Astrocyte of the hippocampus (primary cell): Measurements from ENCODE around the gene MAP1S.
"Not testable (repeated sequence)": the region's sequence is repeated elsewhere in the genome, so short reads cannot be mapped to it uniquely, and the experiment has no call there.

Source experiments
- DNase-seq: peaks from one replicate; pipeline ENCODE4 v3.0.0; 2011; ENCODE audit warnings: low read depth, low spot score

The MAP1S gene

DNA sequence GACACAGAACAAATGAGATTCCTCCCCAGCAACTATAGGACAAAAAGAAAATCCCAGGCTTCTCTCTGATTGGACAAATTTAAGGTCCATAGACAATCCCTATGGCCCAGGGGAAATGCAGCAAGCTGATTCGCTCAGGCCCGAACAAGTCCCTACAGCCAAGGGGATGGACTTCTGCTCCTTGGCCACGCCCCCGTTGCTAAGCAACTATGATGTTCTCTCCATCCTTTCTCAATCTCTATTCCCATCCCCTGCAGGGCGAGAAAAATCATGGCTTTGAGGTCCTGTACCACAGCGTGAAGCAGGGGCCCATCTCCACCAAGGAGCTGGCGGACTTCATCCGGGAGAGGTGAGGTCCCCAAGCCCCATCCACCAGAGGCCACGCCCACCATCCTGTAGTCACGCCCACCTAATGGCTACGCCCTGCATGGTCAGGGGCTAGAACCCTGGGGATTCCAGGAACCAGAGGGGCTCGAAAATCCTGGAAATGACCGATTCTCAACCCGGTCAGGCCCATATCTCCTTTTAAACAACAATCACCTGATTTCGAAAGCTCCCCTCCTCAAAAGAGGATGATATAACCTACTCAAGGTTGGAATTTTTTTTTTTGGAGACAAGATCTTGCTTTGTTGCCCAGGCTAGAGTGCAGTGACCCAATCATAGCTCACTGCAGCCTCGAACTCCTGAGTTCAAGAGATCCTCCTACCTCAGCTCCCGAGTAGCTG lies 43.4 kb downstream of the MAP1S start:
- DNase-seq: peak; percentile 73

DNA sequence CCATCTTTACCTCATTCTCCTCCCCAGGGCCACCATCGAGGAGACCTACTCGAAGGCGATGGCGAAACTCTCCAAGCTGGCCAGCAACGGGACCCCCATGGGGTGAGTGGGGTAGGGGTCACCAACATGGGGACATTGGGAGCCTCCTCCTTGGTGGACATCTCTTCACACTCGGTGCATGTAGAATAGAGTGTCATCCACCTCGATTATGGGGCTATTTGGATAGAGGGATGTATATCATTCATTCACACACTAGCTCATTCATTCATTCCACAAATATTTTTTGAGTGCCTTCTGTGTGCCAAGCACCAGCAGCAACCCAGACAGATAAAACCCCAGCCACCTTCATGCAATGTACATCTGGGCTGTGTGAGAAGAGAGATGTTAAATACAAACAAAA lies 45.1 kb downstream of the MAP1S start:
- DNase-seq: no peak

DNA sequence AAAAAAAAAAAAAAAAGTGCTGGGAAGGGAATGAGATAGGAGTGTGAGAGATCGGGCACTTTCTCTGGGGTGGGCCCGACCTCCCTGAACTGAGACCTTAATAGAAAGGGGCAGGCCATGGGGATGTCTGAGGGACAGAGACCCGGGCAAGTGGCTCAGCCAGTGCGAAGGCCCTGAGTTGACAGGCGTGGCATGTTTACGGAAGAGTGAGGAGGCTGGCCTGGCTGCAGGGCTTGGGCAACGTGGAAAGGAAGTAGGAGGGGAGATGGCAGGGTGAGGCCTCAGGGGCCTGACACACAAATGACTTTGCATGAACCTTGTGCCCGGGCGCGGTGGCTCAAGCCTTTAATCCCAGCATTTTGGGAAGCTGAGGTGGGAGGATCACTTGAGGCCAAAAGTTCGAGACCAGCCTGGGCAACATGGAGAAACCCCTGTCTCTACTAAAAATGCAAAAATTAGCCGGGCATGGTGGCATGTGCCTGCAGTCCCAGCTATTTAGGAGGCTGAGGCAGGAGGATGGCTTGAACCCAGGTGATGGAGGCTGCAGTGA lies 45.9 kb downstream of the MAP1S start:
- no peak for DNase-seq

DNA sequence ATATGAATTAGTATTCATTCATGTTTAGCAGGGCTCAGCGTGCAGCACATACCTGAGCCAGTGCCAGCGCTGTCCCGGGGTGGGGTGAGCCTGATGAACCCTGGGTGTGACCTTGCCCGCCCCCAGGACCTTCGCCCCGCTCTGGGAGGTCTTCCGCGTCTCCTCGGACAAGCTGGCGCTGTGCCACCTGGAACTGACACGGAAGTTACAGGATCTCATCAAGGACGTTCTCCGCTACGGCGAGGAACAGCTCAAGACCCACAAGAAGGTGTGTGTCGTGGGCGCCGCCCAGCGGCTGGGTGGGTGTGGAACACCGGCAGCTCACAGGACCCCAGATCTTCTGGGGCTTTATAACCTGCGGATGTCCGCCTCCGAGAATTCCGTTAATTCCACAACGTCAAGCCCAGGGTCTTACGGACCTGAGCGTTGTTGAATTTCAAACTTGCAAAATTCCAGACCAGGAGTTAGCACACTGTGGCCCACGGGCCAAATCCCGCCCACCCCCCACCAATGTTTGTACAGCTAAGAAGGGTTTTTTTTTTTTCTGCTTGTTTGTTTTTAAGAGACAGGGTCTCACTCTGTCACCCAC lies 47.4 kb downstream of the MAP1S start:
- DNase-seq: peak; percentile 88

DNA sequence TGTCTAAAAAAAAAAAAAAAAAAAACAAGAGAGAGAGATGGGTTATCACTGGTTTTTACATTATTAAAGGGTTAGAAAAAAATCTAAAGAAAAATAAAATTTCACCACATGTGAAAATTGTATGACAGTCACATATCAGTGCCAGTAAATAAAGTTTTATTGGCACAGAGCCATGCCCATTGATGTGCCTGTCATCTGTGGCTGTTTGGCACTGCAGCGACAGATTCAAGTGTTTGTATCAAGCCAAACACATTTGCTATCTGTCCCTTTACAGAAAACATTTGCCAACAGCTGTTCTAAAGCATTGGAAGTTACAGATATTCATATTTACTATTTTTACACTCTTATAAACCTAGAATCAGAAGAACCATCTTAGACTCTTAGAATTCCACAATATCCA lies 48.3 kb downstream of the MAP1S start:
- DNase-seq: no peak

DNA sequence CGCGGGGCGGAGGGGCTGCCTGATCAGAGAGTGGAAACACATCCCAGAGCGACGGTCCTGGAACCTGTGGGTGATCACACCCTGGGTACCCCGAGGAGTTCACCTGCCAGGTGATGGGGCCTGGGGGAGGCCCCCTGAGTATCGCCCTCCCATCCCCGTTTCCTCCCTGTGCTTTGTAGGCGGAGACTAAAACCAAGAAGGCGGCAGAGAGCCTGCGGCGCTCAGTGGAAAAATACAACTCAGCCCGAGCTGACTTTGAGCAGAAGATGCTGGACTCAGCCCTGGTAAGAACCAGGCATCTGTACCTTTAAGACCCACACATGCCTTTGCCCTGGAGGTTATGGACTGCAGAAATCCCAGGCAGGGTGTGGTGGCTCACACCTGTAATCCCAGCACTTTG lies 51.3 kb downstream of the MAP1S start:
- no peak for DNase-seq

DNA sequence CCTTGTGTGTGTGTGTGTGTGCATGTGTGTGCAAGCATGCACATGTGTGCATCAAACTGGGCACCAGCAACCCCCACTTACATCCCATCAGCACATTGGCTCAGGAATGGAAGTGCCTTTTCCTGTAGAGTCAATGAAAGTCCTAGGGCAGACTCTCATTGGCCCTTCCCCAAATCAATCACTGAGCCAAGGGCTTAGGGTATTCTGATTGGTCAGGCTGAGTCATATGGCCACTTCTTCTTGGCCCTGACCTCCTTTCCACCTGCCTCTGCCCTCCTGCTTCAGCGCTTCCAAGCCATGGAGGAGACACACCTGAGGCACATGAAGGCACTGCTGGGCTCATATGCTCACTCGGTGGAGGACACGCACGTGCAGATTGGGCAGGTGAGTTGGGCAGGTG lies 52.9 kb downstream of the MAP1S start:
- DNase-seq: no peak

DNA sequence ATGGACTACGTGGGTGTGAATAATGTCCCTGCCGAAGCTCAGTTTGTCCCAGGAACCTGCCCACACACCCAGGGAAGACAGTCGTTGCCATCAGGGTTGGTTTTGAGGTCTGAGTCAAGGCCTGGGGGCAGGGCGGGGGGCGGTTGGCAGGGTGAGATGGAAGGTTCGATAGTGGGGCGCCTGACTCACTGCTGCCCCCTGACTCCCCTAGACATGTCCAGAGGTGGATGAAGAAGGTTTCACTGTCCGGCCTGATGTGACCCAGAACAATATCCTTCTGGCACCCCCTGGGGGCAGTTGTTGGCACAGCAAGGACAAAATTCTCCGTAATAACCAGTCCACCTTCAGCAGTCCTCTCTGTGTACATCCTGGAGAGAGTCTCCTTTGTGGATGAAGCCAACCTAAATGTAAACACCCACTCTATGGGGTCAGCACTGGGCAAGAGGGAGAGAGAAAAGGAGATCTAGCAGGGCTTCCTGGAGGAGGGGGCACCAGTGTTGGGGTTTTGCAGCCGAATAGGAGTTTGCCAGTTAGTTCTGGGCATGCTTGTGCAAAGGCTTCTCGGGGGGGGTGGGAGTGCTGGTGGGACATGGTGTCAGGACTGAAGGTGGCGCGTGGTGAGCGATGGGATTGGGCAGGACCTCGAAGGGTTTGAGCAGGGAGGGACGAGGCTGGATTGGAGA lies 56.1 kb downstream of the MAP1S start:
- no peak for DNase-seq

DNA sequence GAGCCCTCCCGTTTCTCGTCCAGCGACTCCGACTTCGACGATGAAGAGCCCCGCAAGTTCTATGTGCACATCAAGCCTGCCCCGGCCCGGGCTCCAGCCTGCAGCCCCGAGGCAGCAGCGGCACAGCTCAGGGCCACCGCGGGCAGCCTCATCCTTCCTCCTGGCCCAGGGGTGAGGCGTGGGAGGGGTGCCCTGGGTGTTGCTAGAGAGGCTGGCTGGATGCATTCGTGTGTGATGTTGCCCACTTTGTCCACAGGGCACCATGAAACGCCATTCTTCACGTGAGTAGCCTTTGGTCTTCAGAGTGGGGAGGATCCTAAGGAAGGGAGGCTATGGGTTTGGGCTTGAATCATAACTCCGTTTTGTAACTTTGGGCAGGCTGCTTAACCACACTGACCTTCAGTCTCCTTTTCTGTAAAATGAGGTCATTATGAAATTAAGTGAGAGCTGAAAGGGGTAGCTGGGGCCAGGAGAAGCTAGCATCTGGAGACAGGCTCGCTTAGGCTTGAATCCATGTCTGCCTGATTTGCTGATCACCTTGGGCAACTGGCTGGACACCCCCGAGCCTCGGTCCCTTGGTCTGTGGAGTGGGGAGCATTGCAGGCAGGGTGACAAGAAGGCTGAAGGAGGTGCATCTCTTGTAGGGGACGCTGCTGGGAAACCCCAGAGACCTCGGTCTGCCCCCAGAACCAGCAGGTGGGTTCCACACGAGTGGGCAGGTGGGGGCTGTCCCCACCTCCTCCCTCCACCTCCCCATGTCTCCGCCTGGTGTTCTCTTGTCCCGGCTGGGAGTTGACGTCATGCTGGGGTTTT lies 56.9 kb downstream of the MAP1S start:
- no peak for DNase-seq

DNA sequence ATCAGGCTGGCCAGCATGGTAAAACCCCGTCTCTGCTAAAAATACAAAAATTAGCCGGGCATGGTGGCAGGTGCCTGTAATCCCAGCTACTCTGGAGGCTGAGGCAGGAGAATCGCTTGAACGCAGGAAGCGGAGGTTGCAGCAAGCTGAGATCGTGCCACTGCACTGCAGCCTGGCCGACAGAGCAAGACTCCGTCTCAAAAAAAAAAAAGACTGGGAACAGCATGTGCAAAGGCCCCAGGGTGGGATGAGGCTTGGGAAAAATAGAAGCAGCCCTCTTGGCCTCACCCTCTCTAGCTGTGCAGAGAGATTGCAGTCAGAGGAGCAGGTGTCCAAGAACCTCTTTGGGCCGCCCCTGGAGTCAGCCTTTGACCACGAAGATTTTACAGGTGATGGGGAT lies 58.6 kb downstream of the MAP1S start:
- not testable (repeated sequence) for DNase-seq

DNA sequence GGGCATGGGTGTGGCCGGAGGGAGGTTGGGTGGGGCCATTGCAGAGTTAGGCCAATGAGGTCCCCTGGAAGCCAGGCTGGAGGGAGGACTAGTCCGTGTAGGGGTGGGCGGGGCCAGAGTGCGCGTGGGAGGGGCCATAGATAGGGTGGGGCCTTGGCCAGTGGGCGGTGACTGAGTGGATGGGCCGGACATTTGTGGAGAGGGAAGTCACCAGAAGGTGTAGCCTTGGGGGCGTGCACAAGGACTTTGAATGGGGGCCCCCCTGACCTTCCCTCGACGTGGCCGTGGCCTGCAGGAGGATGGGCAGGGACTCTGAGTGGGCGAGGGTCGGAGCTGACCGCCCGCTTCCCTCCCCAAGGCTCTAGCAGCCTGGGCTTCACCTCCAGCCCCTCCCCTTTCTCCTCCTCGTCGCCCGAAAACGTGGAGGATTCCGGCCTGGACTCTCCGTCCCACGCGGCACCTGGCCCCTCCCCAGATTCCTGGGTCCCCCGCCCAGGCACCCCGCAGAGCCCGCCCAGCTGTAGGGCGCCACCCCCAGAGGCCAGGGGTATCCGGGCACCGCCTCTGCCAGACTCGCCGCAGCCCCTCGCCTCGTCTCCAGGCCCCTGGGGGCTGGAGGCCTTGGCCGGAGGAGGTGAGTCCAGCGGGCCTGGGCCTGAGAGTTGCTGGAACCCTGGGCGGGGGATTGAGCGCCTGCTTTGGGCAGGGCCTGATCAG lies 59.1 kb downstream of the MAP1S start:
- no peak for DNase-seq

DNA sequence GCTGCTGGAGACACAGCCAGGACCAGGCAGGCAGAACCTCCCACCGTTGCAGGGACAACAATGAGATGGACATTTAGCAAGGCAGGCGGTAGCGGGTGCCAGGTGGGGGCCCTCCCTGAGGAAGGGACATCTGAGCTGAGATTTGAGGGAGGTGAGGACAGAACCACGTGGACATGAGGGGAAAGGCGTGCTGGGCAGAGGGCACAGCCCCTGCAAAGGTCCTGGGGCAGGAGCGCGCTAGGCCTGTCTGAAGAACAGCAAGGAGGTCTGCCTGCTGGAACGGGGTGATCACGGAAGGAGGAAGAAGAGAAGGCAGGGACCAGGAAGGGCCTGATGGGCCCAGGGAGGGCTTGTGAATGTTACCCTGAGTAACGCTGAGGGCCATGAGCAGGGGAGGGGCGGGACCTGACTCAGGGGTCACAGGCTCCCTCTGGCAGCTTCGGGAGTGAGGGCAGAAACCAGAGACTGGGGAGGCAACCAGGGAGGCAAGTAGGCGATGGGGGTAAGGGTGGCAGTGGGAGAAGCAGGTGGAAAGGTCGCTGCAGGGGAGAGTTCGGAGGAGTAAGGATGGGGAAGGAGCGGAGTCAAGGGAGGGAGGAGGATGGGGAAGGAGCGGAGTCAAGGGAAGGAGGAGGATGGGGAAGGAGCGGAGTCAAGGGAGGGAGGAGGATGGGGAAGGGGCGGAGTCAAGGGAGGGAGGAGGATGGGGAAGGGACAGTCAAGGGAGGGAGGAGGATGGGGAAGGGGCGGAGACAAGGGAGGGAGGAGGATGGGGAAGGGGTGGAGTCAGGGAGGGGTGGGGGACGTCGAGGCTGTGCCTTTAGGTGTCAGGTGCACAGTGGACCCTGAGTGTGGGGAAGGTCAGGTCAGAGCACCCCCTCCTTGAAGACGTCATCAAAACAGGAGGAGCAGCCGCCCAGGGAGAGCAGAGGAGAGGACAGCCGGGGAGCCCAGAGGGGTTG lies 60.0 kb downstream of the MAP1S start:
- no peak for DNase-seq

DNA sequence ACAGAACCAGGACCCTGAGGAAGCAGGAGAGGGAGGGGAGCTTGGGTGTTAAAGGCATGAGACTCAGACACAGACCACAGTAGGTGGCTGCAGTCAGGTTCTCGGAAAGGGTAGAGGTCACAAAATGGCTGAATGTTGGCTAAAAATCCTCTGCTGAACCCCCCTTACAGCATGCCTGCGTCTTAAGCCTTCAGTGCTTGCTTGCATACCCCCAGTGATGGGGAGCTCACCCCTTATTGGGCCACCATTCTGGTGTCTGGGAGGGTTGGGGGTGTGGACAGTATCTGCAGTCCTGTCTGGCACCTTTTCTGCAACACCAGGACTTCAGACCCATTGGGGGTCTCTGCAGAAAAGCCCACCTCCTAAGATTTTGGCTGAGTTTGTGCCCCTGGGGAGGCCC lies 61.5 kb downstream of the MAP1S start:
- DNase-seq: no peak

DNA sequence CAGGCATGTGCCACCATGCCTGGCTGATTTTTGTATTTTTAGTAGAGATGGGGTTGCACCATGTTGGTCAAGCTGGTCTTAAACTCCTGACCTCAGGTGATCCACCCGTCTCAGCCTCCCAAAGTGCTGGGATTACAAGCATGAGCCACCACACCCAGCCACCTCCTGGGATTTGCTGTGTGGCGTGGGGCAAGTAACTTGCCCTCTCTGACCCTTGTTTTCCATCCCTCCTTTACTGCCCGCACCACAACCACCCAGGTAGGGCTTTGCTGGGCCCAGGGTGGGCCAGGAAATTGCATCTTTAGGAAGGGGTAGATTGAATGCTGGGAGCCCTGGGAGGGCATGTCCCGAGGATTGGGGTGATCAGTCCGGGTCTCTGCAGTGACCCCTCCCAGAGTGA lies 64.4 kb downstream of the MAP1S start:
- not testable (repeated sequence) for DNase-seq
